HEK293 (cell line): ENCODE data around the gene SPOCK3.

Experiments
- GFI1B ChIP-seq: fragments of 450-650 bp; formaldehyde crosslinking; IDR thresholded peaks from 2 replicates; pipeline ENCODE4 v1.5.1; 2016; ENCODE audit warnings: missing biosample characterization, missing genetic modification characterization
- TCF7L2 ChIP-seq: IDR thresholded peaks from 2 replicates; pipeline ENCODE4 v1.6.1; 2011; ENCODE audit warnings: low read depth, mild to moderate bottlenecking, inconsistent platforms, low read length, moderate library complexity, borderline replicate concordance
- TRIM28 ChIP-seq: IDR thresholded peaks from 2 replicates; pipeline ENCODE4 v1.6.1; 2011; ENCODE audit warnings: low read length, control low read depth, borderline replicate concordance
- ZNF585B ChIP-seq: fragments of 450-650 bp; formaldehyde crosslinking; IDR thresholded peaks from 2 replicates; pipeline ENCODE4 v1.5.1; 2016; ENCODE audit warnings: missing biosample characterization, missing genetic modification characterization
- ZNF639 ChIP-seq: fragments of 450-650 bp; formaldehyde crosslinking; IDR thresholded peaks from 2 replicates; pipeline ENCODE4 v1.5.1; 2016; ENCODE audit warnings: missing biosample characterization, missing genetic modification characterization
- TF ChIP-seq, protein P1 (sequence below): fragments of 450-650 bp; formaldehyde crosslinking; IDR thresholded peaks from 2 replicates; pipeline ENCODE4 v1.5.1; 2016; ENCODE audit warnings: missing biosample characterization, missing genetic modification characterization
- TF ChIP-seq, protein P2 (sequence below): fragments of 450-650 bp; formaldehyde crosslinking; IDR thresholded peaks from 2 replicates; pipeline ENCODE4 v1.5.1; 2016; ENCODE audit warnings: missing biosample characterization, missing genetic modification characterization

- TF ChIP-seq, protein P1, sequence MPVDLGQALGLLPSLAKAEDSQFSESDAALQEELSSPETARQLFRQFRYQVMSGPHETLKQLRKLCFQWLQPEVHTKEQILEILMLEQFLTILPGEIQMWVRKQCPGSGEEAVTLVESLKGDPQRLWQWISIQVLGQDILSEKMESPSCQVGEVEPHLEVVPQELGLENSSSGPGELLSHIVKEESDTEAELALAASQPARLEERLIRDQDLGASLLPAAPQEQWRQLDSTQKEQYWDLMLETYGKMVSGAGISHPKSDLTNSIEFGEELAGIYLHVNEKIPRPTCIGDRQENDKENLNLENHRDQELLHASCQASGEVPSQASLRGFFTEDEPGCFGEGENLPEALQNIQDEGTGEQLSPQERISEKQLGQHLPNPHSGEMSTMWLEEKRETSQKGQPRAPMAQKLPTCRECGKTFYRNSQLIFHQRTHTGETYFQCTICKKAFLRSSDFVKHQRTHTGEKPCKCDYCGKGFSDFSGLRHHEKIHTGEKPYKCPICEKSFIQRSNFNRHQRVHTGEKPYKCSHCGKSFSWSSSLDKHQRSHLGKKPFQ (tag by site-specific recombination), result no peak
- TF ChIP-seq GFI1B (tag by site-specific recombination) (no peak), ZNF585B (no peak), ZNF639 (tag by site-specific recombination) (no peak), TRIM28 (no peak), TCF7L2 (no peak)
- TF ChIP-seq, protein P2, sequence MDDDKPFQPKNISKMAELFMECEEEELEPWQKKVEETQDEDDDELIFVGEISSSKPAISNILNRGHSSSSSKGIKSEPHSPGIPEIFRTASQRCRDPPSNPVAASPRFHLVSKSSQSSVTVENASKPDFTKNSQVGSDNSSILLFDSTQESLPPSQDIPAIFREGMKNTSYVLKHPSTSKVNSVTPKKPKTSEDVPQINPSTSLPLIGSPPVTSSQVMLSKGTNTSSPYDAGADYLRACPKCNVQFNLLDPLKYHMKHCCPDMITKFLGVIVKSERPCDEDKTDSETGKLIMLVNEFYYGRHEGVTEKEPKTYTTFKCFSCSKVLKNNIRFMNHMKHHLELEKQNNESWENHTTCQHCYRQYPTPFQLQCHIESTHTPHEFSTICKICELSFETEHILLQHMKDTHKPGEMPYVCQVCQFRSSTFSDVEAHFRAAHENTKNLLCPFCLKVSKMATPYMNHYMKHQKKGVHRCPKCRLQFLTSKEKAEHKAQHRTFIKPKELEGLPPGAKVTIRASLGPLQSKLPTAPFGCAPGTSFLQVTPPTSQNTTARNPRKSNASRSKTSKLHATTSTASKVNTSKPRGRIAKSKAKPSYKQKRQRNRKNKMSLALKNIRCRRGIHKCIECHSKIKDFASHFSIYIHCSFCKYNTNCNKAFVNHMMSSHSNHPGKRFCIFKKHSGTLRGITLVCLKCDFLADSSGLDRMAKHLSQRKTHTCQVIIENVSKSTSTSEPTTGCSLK (tag by site-specific recombination), result no peak
Measured at GRCh38 chr4:166827167-166827566, 407.1 kb downstream of the SPOCK3 start.
